Measurements from ENCODE around the gene SFXN3. TPM values are rescaled to one million over a fixed set of nuclear protein-coding genes. Genes with fewer than 3 reads are reported as not detected.

The SFXN3 gene
- total and polyA plus RNA-seq, 11 donors, result 11.7 to 37.4 (median 17.8) TPM

- WGBS, 4 donors, result 80 to 88% (median 85%) methylated on average over 2 of the region's 2 CpGs
- H3K36me3 ChIP-seq, result peaks cover 0 to 10% (median 10%) of the 10 kb centered on the region in 9 donors
Measured at GRCh38 chr10:101044117-101044516, 13.1 kb downstream of the SFXN3 start.

GRCh38 chr10:101046332-101047238 is 15.6 kb downstream of the SFXN3 start:
- 22 to 24% (median 23%) methylated on average over 24 to 25 of the region's 25 CpGs for WGBS, 4 donors
- no peaks in the 10 kb centered on the region for H3K9me3 ChIP-seq
- intact Hi-C loops (cut with DNase I), result loop anchor here in 1 of 10 donors (5.0 kb wide), 1 partner anchor 96 kb away; no protein-coding TSS in a partner anchor
- TF ChIP-seq POLR2A (IDR thresholded peaks at IDR 0.05), result no peak
- no peak for TF ChIP-seq CTCF (IDR thresholded peaks at IDR 0.05)
- peaks cover 27 to 53% (median 47%) of the 10 kb centered on the region in 9 donors for H3K27me3 ChIP-seq
- H3K36me3 ChIP-seq, result no peaks in the 10 kb centered on the region
- no peak overlapping the region for H3K27ac ChIP-seq
- ATAC-seq (no peak), DNase-seq (peak in 2 of 5 donors; percentile 13 to 38)
- H3K4me1 ChIP-seq, result peaks cover 0 to 35% (median 18%) of the 10 kb centered on the region in 12 donors
- H3K4me3 ChIP-seq, result no peak overlapping the region

More at GRCh38 chr10:101044117-101044516, 13.1 kb downstream of the SFXN3 start:
- intact Hi-C loops (cut with DNase I), result no loop called here
- no peaks in the 10 kb centered on the region for H3K9me3 ChIP-seq
- TF ChIP-seq CTCF (IDR thresholded peaks at IDR 0.05), result no peak
- no peak for TF ChIP-seq POLR2A (IDR thresholded peaks at IDR 0.05)
- peaks cover 14 to 30% (median 24%) of the 10 kb centered on the region in 9 donors for H3K27me3 ChIP-seq
- H3K4me3 ChIP-seq, result no peak overlapping the region
- H3K27ac ChIP-seq, result no peak overlapping the region
- DNase-seq (peak in 1 of 5 donors; percentile 1), ATAC-seq (no peak)
- peaks cover 0 to 29% (median 17%) of the 10 kb centered on the region in 12 donors for H3K4me1 ChIP-seq

- Histone ChIP-seq H3K36me3 (no peaks in the 10 kb centered on the region), H3K27ac (no peak overlapping the region), H3K9me3 (no peaks in the 10 kb centered on the region), H3K4me1 (peaks cover 0 to 29% (median 14%) of the 10 kb centered on the region in 12 donors), H3K27me3 (peaks cover 27 to 56% (median 47%) of the 10 kb centered on the region in 9 donors), H3K4me3 (no peak overlapping the region)
- ATAC-seq (no peak), DNase-seq (peak in 2 of 5 donors; percentile 20 to 50)
- intact Hi-C loops (cut with DNase I), result loop anchor here in 1 of 10 donors (5.0 kb wide), 1 partner anchor 95 kb away; no protein-coding TSS in a partner anchor
- WGBS, 4 donors, result 12 to 16% (median 13%) methylated on average over 16 of the region's 16 CpGs
- no peak for TF ChIP-seq POLR2A (IDR thresholded peaks at IDR 0.05)
Measured at GRCh38 chr10:101047268-101047667, 16.2 kb downstream of the SFXN3 start.

GRCh38 chr10:101047961-101048892 is 17.2 kb downstream of the SFXN3 start:
- Histone ChIP-seq H3K9me3 (no peaks in the 10 kb centered on the region), H3K4me3 (no peak overlapping the region), H3K36me3 (no peaks in the 10 kb centered on the region), H3K27me3 (peaks cover 27 to 57% (median 47%) of the 10 kb centered on the region in 9 donors), H3K27ac (no peak overlapping the region), H3K4me1 (peaks cover 0 to 22% (median 9%) of the 10 kb centered on the region in 12 donors)
- 12 to 19% (median 16%) methylated on average over 51 to 62 of the region's 62 CpGs for WGBS, 4 donors
- intact Hi-C loops (cut with DNase I), result loop anchor here in 1 of 10 donors (5.0 kb wide), 1 partner anchor 94 kb away; no protein-coding TSS in a partner anchor
- TF ChIP-seq POLR2A (IDR thresholded peaks at IDR 0.05) (no peak), CTCF (IDR thresholded peaks at IDR 0.05) (no peak)
- DNase-seq, result peak in 2 of 5 donors; percentile 6 to 21
- no peak for ATAC-seq

All from heart left ventricle (tissue), 16 donors.